Non-pigmented ciliary epithelial cell (primary cell): ENCODE results near the gene SCYGR2.

Experiments
- DNase-seq: peaks from one replicate; pipeline ENCODE4 v3.0.0-alpha.2; 2010; ENCODE audit warnings: low read depth

SCYGR2 gene

GRCh38 chr2:227612546-227613271, 14.0 kb downstream of the SCYGR2 start:
- DNase-seq: no peak

DNA sequence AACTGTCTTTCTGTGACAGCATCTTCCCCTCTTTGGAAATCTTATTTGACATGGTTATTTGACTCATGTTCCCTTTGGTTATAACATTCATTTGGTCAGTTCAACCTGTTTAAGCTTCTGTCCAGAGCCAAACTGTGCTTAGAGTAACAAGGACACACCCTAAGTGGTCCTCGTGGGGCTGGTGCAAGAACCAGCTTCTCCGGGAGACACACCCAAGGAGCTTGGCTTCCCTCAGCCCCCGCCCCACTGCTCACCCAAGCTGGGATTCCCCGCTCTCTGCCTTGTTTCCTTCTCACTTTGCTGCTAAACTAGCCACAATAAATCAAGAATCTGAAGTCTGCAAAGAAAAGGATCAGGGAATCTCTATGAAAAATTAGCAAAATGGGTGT, 14.6 kb downstream of the SCYGR2 start:
- no peak for DNase-seq

GRCh38 chr2:227614246-227614645, 15.6 kb downstream of the SCYGR2 start:
- no peak for DNase-seq

- no peak for DNase-seq
Observed at GRCh38 chr2:227614740-227615139, 16.0 kb downstream of the SCYGR2 start, which contains the start of gene SCYGR3. SCYGR3 (minus strand) TSS chr2:227614840; CDS start chr2:227614840, 0 bp downstream.

DNA sequence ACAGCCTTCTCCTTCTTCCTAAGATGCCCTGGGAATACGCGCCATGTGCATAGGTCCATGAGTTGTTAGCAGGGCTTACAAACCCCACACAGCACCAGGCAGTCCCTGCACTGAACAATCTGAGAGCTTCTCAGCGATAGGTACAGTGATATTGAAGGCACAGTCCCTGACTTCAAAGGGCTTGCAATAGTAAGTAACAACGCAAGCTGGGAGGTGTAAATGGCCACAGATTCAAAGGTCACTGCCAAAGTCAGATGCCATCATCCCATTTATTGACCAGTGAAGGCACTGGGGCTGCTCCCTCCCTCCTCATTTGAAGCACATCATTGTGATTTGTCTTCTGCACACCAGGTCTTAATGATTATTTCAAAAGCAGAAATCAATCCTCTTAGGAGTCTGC, 16.5 kb downstream of the SCYGR2 start:
- DNase-seq: no peak

DNA sequence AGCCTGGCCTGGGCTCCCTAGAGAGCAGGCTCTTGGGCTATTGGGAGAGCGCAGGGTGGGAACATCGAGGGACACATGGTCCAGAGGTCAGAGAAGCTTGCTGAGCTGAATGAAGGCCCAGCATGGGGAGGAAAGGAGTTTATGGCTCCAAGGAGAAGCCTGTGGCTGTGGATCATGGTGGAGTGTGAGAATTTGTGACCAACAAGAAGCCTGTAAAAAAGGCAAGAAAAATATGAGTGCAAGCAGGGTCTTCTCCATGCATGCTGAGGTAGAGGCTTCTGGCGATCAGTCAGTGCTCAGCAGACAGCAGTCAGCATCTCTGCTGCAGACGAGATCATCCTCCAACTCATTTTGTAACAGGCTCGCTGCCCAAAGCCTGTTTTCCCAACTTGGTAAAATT, 17.2 kb downstream of the SCYGR2 start:
- DNase-seq: no peak

GRCh38 chr2:227616631-227617030, 17.9 kb downstream of the SCYGR2 start:
- DNase-seq: no peak

- no peak for DNase-seq
Observed at GRCh38 chr2:227617316-227618230, 18.9 kb downstream of the SCYGR2 start, which contains the start of gene SCYGR4. SCYGR4 (plus strand) TSS chr2:227617498; CDS start chr2:227617498, 0 bp downstream.

- peak; percentile 32 for DNase-seq
Observed at GRCh38 chr2:227623226-227623625, 24.5 kb downstream of the SCYGR2 start.

- no peak for DNase-seq
Observed at GRCh38 chr2:227625420-227625819, 26.7 kb downstream of the SCYGR2 start.

DNA sequence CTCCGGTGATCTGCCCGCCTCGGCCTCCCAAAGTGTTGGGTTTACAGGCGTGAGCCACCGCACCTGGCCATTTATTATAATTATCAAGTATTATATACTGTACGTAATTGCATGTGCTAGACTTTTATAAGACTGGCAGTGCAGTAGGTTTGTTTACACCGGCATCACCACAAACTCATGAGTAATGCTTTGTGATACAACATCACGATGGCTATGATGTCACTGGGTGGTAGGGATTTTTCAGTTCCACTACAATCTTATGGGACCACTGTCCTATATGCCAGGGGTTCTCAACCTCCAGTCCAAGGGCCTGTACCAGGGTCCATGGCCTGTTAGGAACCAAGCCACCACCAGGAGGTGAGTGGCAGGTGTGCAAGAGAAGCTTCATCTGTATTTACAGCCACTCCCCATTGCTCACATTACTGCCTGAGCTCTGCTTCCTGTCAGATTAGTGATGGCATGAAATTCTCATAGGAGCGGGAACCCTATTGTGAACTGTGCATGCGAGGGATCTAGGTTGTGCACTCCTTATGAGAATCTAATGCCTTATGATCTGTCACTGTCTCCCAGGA, 28.0 kb downstream of the SCYGR2 start:
- DNase-seq: no peak

- no peak for DNase-seq
Observed at GRCh38 chr2:227627769-227628168, 29.1 kb downstream of the SCYGR2 start.

GRCh38 chr2:227629435-227629834, 30.7 kb downstream of the SCYGR2 start:
- no peak for DNase-seq

DNA sequence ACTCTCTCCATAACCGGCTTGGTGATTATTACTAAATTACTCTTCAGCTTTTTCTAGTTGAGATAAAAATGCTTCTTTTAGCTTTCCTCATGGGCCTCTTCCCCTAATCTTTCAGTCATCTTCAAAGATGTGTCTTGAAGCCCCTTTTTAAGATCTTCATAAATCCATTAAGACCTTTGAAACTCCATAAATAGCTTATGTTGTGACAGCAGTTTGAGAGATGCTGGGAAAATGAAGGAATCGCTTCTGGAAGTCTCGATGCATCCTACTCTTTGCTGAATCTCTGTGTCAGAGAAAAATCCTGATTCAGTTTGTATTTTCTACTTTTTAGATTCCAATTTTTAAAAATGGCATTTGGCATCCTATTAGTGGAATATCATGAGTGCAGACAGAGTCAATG, 31.6 kb downstream of the SCYGR2 start:
- DNase-seq: no peak

DNA sequence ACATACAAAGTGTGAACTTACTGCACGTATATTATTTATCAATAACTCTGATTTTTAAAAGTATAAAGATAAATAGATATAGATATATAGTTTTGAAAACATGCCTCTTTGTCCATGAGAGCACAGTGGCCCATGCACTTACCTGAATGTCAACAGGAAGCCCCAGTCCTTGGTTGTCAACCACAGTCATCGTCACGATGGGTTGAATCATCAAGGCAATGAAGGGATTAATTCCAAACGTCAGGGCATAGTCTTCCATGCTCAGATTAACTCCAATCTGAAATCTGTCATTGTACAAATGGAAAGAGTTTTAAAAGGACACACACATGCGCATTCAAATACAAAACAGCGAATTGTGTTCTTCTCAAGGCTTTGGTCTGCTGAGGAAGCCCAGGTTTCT, 34.1 kb downstream of the SCYGR2 start:
- no peak for DNase-seq

- no peak for DNase-seq
Observed at GRCh38 chr2:227634201-227634600, 35.5 kb downstream of the SCYGR2 start.

- no peak for DNase-seq
Observed at GRCh38 chr2:227642656-227643055, 44.0 kb downstream of the SCYGR2 start.

GRCh38 chr2:227643990-227644551, 45.4 kb downstream of the SCYGR2 start:
- DNase-seq: no peak
